ENCODE data around the gene RAX2. TPM values are rescaled to one million over a fixed set of nuclear protein-coding genes. Genes with fewer than 3 reads are reported as not detected.
A peak's percentile ranks its signal among the peaks of the same experiment; 100 is the strongest.

Gene RAX2
- polyA plus RNA-seq, 1 of the 3 experiments (the other 2 are of a cell fraction): not detected

DNA sequence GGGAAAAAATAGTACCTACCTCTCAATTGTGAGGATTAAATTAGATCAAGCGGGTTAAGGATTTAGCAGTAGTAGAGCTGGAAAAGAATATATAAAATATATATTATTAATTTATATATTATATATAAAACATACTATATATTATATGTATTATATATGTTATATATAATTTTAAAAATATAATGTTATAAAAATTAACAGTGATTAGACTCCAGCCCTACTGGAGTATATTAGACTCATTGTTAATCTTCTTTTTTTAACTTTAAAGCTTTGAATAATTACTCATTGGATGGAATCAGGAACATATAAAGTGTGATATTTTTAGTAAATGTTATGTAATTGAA lies 9.9 kb downstream of the RAX2 start:
- Histone ChIP-seq H3K4me1 (ENCODE audit: control insufficient read depth in 1 of 2, insufficient read depth in 2 of 2, low read depth in 1 of 2, low read length in 1 of 2) (peaks cover 7 to 9% of the 10 kb centered on the region in 2 experiments; a peak in 2 of 4 replicates), H3K36me3 (replicated peaks in 1 of 2; ENCODE audit: control insufficient read depth in 1 of 2, insufficient read depth in 2 of 2, low read length in 1 of 2) (peaks cover 3 to 9% of the 10 kb centered on the region in 2 experiments), H3K4me3 (ENCODE audit: low read depth in 2 of 2, low read length in 1 of 2) (peak overlapping the region; percentile 70 to 87; a peak in 3 of 4 replicates), H3K9ac (peak overlapping the region; percentile 93; the same call in 1 of the 2 replicates), H4K20me1 (ENCODE audit: insufficient read depth) (no peaks in the 10 kb centered on the region), H3K9me2 (no peaks in the 10 kb centered on the region), H3K4me2 (peak overlapping the region; percentile 92), H3K27ac (ENCODE audit: low read depth in 2 of 2, low read length in 1 of 2) (peak overlapping the region; percentile 95 to 96; a peak in 3 of 4 replicates), H2AFZ (ENCODE audit: low read depth) (peak overlapping the region; percentile 90), H3F3A (replicated peaks; ENCODE audit: insufficient read depth) (no peaks in the 10 kb centered on the region), H3K9me3 (no peaks in the 10 kb centered on the region), H3K27me3 (ENCODE audit: insufficient read depth) (no peaks in the 10 kb centered on the region), H3K79me2 (ENCODE audit: insufficient read depth) (peaks cover 36% of the 10 kb centered on the region)
- no peak for DNase-seq
- ChIA-PET POLR2A (interaction anchor here (1.1 to 1.5 kb wide), 8 partner anchors 9 to 812 kb away, joined by 3 to 7 read pairs (median 4); partner anchors contain the start of genes ATCAY and EEF2), CTCF (interaction anchor here (0.6 to 2.5 kb wide), 11 partner anchors 10 to 411 kb away, joined by 3 to 13 read pairs (median 4); partner anchors contain the start of gene RAX2)
- WGBS (ENCODE audit: low lambda C conversion rate): 87% methylated on average over 1 of the region's 1 CpG
- TF ChIP-seq JUND (IDR thresholded peaks at IDR 0.05): no peak
- TF ChIP-seq TCF12 (IDR thresholded peaks at IDR 0.05): no peak
- no peak for TF ChIP-seq GATA2 (CRISPR knock-in tag; IDR thresholded peaks at IDR 0.05)
- TF ChIP-seq MEF2A (IDR thresholded peaks at IDR 0.05; ENCODE audit: borderline replicate concordance, low read depth): no peak
- TF ChIP-seq FOXM1 (IDR thresholded peaks at IDR 0.05; ENCODE audit: low read depth): no peak
- TF ChIP-seq TEAD4 (IDR thresholded peaks at IDR 0.05; ENCODE audit: borderline replicate concordance, insufficient read depth): no peak

DNA sequence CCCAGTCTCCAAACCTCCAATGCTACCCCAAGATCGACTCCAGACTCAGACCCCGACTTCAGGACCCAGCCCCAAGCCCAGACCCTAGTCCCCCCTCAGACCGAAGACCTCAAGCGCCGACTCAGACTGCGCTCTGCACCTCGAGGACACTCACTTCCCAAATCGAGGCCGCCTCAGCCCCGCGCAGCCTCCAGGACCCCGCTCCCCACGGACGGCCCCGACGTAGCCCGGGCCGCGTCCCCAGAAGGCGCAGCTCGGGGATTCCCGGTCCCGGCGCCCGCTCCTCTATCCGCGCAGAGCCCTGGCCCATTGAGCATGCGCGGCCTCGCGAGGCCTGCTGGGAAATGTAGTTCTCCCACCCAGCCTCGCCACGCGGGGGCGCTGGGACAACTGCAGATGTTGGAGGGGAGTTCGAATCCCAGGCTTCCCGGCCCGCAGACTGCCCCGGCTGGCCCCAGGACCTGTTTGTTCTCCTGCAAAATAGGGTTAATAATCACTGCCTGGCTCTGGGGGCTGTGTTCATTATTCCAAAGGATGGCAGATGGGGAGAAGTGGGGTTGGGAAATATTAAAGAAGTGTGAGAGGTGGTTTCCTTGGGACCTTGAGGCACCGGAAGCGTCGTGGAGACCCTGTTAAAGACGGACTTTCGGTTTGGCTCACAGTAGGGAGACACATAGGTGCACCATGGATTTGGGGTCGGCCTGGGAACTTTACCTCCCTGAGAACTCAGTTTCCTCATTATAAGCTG lies 10.5 kb downstream of the RAX2 start, which contains the start of gene APBA3:
Gene APBA3, minus strand, starts transcription at position 311 of the 748 bp plus-strand sequence. CDS start 1,428 bp downstream, outside the sequence.
- Histone ChIP-seq H3K4me1 (ENCODE audit: control insufficient read depth in 1 of 2, insufficient read depth in 2 of 2, low read depth in 1 of 2, low read length in 1 of 2) (peaks cover 7 to 9% of the 10 kb centered on the region in 2 experiments; a peak in 2 of 4 replicates), H4K20me1 (ENCODE audit: insufficient read depth) (no peaks in the 10 kb centered on the region), H2AFZ (ENCODE audit: low read depth) (peak within 1 kb of the TSS; percentile 90), H3K4me2 (peak within 1 kb of the TSS; percentile 92), H3K4me3 (ENCODE audit: low read depth in 2 of 2, low read length in 1 of 2) (peak within 1 kb of the TSS; percentile 73 to 94), H3K27ac (ENCODE audit: low read depth in 2 of 2, low read length in 1 of 2) (peak within 1 kb of the TSS; percentile 95 to 96), H3K9ac (peak within 1 kb of the TSS; percentile 96), H3K36me3 (replicated peaks in 1 of 2; ENCODE audit: control insufficient read depth in 1 of 2, insufficient read depth in 2 of 2, low read length in 1 of 2) (peaks cover 3% of the 10 kb centered on the region in 2 experiments), H3K79me2 (ENCODE audit: insufficient read depth) (peaks cover 36% of the 10 kb centered on the region), H3K9me2 (no peaks in the 10 kb centered on the region), H3K27me3 (ENCODE audit: insufficient read depth) (no peaks in the 10 kb centered on the region), H3K9me3 (no peaks in the 10 kb centered on the region), H3F3A (replicated peaks; ENCODE audit: insufficient read depth) (no peaks in the 10 kb centered on the region)
- ChIA-PET POLR2A (interaction anchor here (1.1 to 1.4 kb wide), 4 partner anchors 12 to 226 kb away, joined by 3 to 7 read pairs (median 4); partner anchors contain the start of gene ATCAY), CTCF (interaction anchor here (0.6 to 2.5 kb wide), 11 partner anchors 11 to 410 kb away, joined by 3 to 13 read pairs (median 4); partner anchors contain the start of gene RAX2)
- 8% methylated on average over 16 of the region's 45 CpGs for WGBS (ENCODE audit: low lambda C conversion rate)
- DNase-seq: peak; percentile 96
- TF ChIP-seq, protein P1, sequence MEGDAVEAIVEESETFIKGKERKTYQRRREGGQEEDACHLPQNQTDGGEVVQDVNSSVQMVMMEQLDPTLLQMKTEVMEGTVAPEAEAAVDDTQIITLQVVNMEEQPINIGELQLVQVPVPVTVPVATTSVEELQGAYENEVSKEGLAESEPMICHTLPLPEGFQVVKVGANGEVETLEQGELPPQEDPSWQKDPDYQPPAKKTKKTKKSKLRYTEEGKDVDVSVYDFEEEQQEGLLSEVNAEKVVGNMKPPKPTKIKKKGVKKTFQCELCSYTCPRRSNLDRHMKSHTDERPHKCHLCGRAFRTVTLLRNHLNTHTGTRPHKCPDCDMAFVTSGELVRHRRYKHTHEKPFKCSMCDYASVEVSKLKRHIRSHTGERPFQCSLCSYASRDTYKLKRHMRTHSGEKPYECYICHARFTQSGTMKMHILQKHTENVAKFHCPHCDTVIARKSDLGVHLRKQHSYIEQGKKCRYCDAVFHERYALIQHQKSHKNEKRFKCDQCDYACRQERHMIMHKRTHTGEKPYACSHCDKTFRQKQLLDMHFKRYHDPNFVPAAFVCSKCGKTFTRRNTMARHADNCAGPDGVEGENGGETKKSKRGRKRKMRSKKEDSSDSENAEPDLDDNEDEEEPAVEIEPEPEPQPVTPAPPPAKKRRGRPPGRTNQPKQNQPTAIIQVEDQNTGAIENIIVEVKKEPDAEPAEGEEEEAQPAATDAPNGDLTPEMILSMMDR (IDR thresholded peaks at IDR 0.05): peak; percentile 77
- peak; percentile 29; the same call in 1 of the 2 replicates for TF ChIP-seq SIN3A (IDR thresholded peaks at IDR 0.05; ENCODE audit: borderline replicate concordance, low read depth, low read length)
- TF ChIP-seq MEF2A (IDR thresholded peaks at IDR 0.05; ENCODE audit: borderline replicate concordance, low read depth): no peak
- peak; percentile 60; the same call in 1 of the 2 replicates for TF ChIP-seq TAF1 (IDR thresholded peaks at IDR 0.05; ENCODE audit: borderline replicate concordance, low read depth, low read length)
- TF ChIP-seq NRF1 (IDR thresholded peaks at IDR 0.05; ENCODE audit: low read depth, low read length): peak; percentile 86
- TF ChIP-seq NFIC (IDR thresholded peaks at IDR 0.05; ENCODE audit: borderline replicate concordance): no peak
- TF ChIP-seq CHD2 (IDR thresholded peaks at IDR 0.05; ENCODE audit: low read length, partially characterized antibody): peak; percentile 80
- peak; percentile 54; the same call in 1 of the 2 replicates for TF ChIP-seq RCOR1 (IDR thresholded peaks at IDR 0.05; ENCODE audit: low read length)
- peak; percentile 21; the same call in 1 of the 2 replicates for TF ChIP-seq GABPA (IDR thresholded peaks at IDR 0.05; ENCODE audit: low read depth)
- 0 out of 2 replicates have a peak, but pooled peaks have one; percentile 2 for TF ChIP-seq RAD21 (IDR thresholded peaks at IDR 0.05; ENCODE audit: low read length)
- TF ChIP-seq, protein P2, sequence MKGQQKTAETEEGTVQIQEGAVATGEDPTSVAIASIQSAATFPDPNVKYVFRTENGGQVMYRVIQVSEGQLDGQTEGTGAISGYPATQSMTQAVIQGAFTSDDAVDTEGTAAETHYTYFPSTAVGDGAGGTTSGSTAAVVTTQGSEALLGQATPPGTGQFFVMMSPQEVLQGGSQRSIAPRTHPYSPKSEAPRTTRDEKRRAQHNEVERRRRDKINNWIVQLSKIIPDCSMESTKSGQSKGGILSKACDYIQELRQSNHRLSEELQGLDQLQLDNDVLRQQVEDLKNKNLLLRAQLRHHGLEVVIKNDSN (IDR thresholded peaks at IDR 0.05; ENCODE audit: borderline replicate concordance, low read depth): no peak
- TF ChIP-seq, protein P3, sequence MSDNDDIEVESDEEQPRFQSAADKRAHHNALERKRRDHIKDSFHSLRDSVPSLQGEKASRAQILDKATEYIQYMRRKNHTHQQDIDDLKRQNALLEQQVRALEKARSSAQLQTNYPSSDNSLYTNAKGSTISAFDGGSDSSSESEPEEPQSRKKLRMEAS (IDR thresholded peaks at IDR 0.05; ENCODE audit: low read depth): no peak
- TF ChIP-seq POLR2AphosphoS5 (IDR thresholded peaks at IDR 0.05; ENCODE audit: low read depth, low read length): peak; percentile 92
- TF ChIP-seq, protein P4, sequence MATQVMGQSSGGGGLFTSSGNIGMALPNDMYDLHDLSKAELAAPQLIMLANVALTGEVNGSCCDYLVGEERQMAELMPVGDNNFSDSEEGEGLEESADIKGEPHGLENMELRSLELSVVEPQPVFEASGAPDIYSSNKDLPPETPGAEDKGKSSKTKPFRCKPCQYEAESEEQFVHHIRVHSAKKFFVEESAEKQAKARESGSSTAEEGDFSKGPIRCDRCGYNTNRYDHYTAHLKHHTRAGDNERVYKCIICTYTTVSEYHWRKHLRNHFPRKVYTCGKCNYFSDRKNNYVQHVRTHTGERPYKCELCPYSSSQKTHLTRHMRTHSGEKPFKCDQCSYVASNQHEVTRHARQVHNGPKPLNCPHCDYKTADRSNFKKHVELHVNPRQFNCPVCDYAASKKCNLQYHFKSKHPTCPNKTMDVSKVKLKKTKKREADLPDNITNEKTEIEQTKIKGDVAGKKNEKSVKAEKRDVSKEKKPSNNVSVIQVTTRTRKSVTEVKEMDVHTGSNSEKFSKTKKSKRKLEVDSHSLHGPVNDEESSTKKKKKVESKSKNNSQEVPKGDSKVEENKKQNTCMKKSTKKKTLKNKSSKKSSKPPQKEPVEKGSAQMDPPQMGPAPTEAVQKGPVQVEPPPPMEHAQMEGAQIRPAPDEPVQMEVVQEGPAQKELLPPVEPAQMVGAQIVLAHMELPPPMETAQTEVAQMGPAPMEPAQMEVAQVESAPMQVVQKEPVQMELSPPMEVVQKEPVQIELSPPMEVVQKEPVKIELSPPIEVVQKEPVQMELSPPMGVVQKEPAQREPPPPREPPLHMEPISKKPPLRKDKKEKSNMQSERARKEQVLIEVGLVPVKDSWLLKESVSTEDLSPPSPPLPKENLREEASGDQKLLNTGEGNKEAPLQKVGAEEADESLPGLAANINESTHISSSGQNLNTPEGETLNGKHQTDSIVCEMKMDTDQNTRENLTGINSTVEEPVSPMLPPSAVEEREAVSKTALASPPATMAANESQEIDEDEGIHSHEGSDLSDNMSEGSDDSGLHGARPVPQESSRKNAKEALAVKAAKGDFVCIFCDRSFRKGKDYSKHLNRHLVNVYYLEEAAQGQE (IDR thresholded peaks at IDR 0.05; ENCODE audit: low read depth, low read length): no peak
